ACC112 (cell line): ENCODE measurements around the gene CHST7.
A peak's percentile ranks its signal among the peaks of the same experiment; 100 is the strongest.

Experiments
- H2AFZ ChIP-seq: fragments of 200-600 bp; sonication (generic); one replicate; pipeline ENCODE4 v1.6.0; 2017; ENCODE audit warnings: antibody characterized with exemption, low read length; ENCODE audit not compliant: unreplicated experiment
- H3K27ac ChIP-seq: fragments of 200-600 bp; sonication (generic); 2 replicates; pipeline ENCODE4 v1.5.1; 2014; ENCODE audit warnings: low read depth, mild to moderate bottlenecking, antibody characterized with exemption, low read length, moderate library complexity
- H3K27me3 ChIP-seq: fragments of 200-600 bp; sonication (generic); 2 replicates; pipeline ENCODE4 v1.6.1; 2014; ENCODE audit warnings: mild to moderate bottlenecking, antibody characterized with exemption, low read length, moderate library complexity, mixed read lengths; ENCODE audit not compliant: insufficient read depth
- H3K36me3 ChIP-seq: fragments of 200-600 bp; sonication (generic); 2 replicates; pipeline ENCODE4 v1.6.1; 2016; ENCODE audit warnings: mild to moderate bottlenecking, antibody characterized with exemption, low read length, moderate library complexity, mixed read lengths; ENCODE audit not compliant: insufficient read depth
- H3K4me1 ChIP-seq: fragments of 200-600 bp; sonication (generic); one replicate; pipeline ENCODE4 v1.6.1; 2016; ENCODE audit warnings: low read length, mixed read lengths; ENCODE audit not compliant: insufficient read depth, unreplicated experiment, control insufficient read depth
- H3K4me3 ChIP-seq: fragments of 200-600 bp; sonication (generic); 2 replicates; pipeline ENCODE4 v1.5.1; 2014; ENCODE audit warnings: mild to moderate bottlenecking, low read depth, low read length
- H3K79me2 ChIP-seq: fragments of 200-600 bp; sonication (generic); one replicate; pipeline ENCODE4 v1.6.0; 2016; ENCODE audit warnings: low read length; ENCODE audit not compliant: control insufficient read depth, unreplicated experiment, insufficient read depth

The CHST7 gene

GRCh38 chrX:46627711-46628419 is 54.3 kb downstream of the CHST7 start:
- Histone ChIP-seq H3K4me1 (peaks cover 29% of the 10 kb centered on the region), H3K4me3 (no peak overlapping the region), H3K79me2 (no peaks in the 10 kb centered on the region), H3K36me3 (0 out of 2 replicates have a peak, but pooled peaks cover 2% of the 10 kb centered on the region), H3K27me3 (no peaks in the 10 kb centered on the region), H3K27ac (peak overlapping the region; percentile 78), H2AFZ (no peak overlapping the region)

- Histone ChIP-seq H3K36me3 (0 out of 2 replicates have a peak, but pooled peaks cover 2% of the 10 kb centered on the region), H3K79me2 (no peaks in the 10 kb centered on the region), H3K27me3 (no peaks in the 10 kb centered on the region), H2AFZ (no peak overlapping the region), H3K27ac (peak overlapping the region; percentile 78), H3K4me3 (peak overlapping the region; percentile 16; the same call in 1 of the 2 replicates), H3K4me1 (peaks cover 29% of the 10 kb centered on the region)
Measured at GRCh38 chrX:46628460-46629371, 55.2 kb downstream of the CHST7 start.

- H3K27me3 ChIP-seq, result no peaks in the 10 kb centered on the region
- no peak overlapping the region for H3K4me3 ChIP-seq
- no peaks in the 10 kb centered on the region for H3K79me2 ChIP-seq
- 0 out of 2 replicates have a peak, but pooled peaks cover 2% of the 10 kb centered on the region for H3K36me3 ChIP-seq
- no peak overlapping the region for H3K27ac ChIP-seq
- H3K4me1 ChIP-seq, result peaks cover 29% of the 10 kb centered on the region
- H2AFZ ChIP-seq, result no peak overlapping the region
Measured at GRCh38 chrX:46630141-46630540, 56.6 kb downstream of the CHST7 start.

- H2AFZ ChIP-seq, result no peak overlapping the region
- H3K27ac ChIP-seq, result no peak overlapping the region
- H3K79me2 ChIP-seq, result no peaks in the 10 kb centered on the region
- no peaks in the 10 kb centered on the region for H3K27me3 ChIP-seq
- no peak overlapping the region for H3K4me3 ChIP-seq
- H3K4me1 ChIP-seq, result peaks cover 29% of the 10 kb centered on the region
- H3K36me3 ChIP-seq, result 0 out of 2 replicates have a peak, but pooled peaks cover 2% of the 10 kb centered on the region
Measured at GRCh38 chrX:46634577-46634976, 61.0 kb downstream of the CHST7 start.

GRCh38 chrX:46635186-46635585 is 61.6 kb downstream of the CHST7 start:
- peaks cover 23% of the 10 kb centered on the region for H3K4me1 ChIP-seq
- H3K79me2 ChIP-seq, result no peaks in the 10 kb centered on the region
- no peak overlapping the region for H3K4me3 ChIP-seq
- H3K36me3 ChIP-seq, result 0 out of 2 replicates have a peak, but pooled peaks cover 2% of the 10 kb centered on the region
- no peak overlapping the region for H2AFZ ChIP-seq
- H3K27me3 ChIP-seq, result no peaks in the 10 kb centered on the region
- no peak overlapping the region for H3K27ac ChIP-seq

- H3K27ac ChIP-seq, result no peak overlapping the region
- no peak overlapping the region for H2AFZ ChIP-seq
- peaks cover 19% of the 10 kb centered on the region for H3K4me1 ChIP-seq
- H3K27me3 ChIP-seq, result no peaks in the 10 kb centered on the region
- H3K4me3 ChIP-seq, result no peak overlapping the region
- H3K36me3 ChIP-seq, result no peaks in the 10 kb centered on the region
- H3K79me2 ChIP-seq, result no peaks in the 10 kb centered on the region
Measured at GRCh38 chrX:46636223-46636622, 62.7 kb downstream of the CHST7 start.

- H3K27me3 ChIP-seq, result no peaks in the 10 kb centered on the region
- H3K36me3 ChIP-seq, result no peaks in the 10 kb centered on the region
- H3K4me1 ChIP-seq, result peaks cover 19% of the 10 kb centered on the region
- H3K79me2 ChIP-seq, result no peaks in the 10 kb centered on the region
- H3K4me3 ChIP-seq, result no peak overlapping the region
- no peak overlapping the region for H2AFZ ChIP-seq
- H3K27ac ChIP-seq, result peak overlapping the region; percentile 7; the same call in 1 of the 2 replicates
Measured at GRCh38 chrX:46637938-46638337, 64.4 kb downstream of the CHST7 start.

- no peak overlapping the region for H3K27ac ChIP-seq
- no peak overlapping the region for H2AFZ ChIP-seq
- H3K79me2 ChIP-seq, result no peaks in the 10 kb centered on the region
- no peaks in the 10 kb centered on the region for H3K36me3 ChIP-seq
- H3K27me3 ChIP-seq, result no peaks in the 10 kb centered on the region
- H3K4me3 ChIP-seq, result no peak overlapping the region
- peaks cover 13% of the 10 kb centered on the region for H3K4me1 ChIP-seq
Measured at GRCh38 chrX:46642145-46642544, 68.6 kb downstream of the CHST7 start.

- Histone ChIP-seq H3K27me3 (no peaks in the 10 kb centered on the region), H3K4me1 (no peaks in the 10 kb centered on the region), H3K79me2 (no peaks in the 10 kb centered on the region), H3K36me3 (no peaks in the 10 kb centered on the region), H3K4me3 (no peak overlapping the region), H3K27ac (no peak overlapping the region), H2AFZ (no peak overlapping the region)
Measured at GRCh38 chrX:46643636-46644035, 70.1 kb downstream of the CHST7 start.

- no peaks in the 10 kb centered on the region for H3K79me2 ChIP-seq
- H3K4me3 ChIP-seq, result no peak overlapping the region
- no peaks in the 10 kb centered on the region for H3K4me1 ChIP-seq
- H3K27me3 ChIP-seq, result no peaks in the 10 kb centered on the region
- H3K36me3 ChIP-seq, result no peaks in the 10 kb centered on the region
- no peak overlapping the region for H2AFZ ChIP-seq
- no peak overlapping the region for H3K27ac ChIP-seq
Measured at GRCh38 chrX:46645614-46646013, 72.0 kb downstream of the CHST7 start.
